IPS DF 4.7 (cell line): ENCODE data around the gene ALX4.

ENCODE experiments used
- DNase-seq: peaks from one replicate; pipeline ENCODE4 v3.0.0-alpha.2; 2013; ENCODE audit warnings: low spot score; ENCODE audit errors: extremely low read depth

ALX4 gene

DNA sequence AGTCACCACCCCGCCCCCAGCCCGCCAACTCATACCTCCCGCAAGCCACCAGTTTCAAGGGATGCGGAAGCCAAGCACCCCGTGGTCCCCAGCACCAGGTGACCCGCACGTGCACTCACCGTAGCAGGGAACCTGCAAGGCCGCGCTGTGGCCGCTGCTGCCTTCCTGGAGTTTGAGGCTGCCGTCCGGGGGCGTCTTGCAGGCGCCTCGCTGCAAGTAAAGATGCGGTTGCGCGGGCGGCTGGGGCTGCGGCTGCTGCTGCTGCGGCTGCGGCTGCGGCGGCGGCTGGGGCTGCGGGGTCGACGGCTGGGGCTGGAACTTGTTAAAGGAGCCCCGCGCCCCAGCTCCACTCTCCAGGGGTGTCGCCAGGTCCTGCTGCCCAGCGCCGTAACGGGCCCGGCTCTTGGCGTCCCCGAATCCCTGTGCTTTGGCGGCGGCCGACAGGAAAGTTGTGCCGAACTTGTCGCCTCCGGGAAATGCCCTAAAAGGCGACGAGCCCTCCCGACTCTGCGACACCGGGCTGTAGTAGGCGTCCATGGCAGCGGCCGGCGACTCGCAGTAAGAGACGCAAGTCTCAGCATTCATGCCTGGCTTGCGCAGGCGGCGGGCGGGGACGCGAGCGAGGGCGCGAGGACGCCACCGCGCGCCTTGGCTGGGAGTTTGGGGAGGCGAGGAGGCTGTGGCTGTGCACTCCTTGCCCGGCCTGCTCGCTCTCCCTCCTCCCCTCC is at the start of gene ALX4:
Gene ALX4 (minus strand): TSS at position 662 of the 728 bp plus-strand sequence. CDS start 77 bp downstream, at position 585.
- DNase-seq, result no peak

DNA sequence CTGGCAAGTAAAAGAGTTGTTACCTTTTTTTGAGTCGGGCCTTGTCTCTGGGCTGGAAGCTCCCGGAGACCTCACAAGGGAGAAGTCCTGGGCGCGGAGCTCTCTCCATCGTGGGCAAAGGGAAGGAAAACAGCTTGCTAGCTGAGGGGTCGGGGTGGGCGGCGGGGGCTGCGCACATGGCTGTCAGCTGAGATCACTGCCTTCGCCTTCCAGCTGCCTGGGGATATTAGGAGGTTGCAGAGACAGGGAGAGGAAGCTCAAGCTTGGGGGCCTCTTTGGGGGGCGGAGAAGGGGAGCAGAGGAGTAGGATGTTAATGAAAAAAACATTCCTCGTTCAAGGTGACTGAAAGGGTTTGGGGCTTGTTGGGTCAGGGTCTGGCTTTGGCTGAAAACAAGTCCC is 49.2 kb upstream of the ALX4 start:
- no peak for DNase-seq

DNA sequence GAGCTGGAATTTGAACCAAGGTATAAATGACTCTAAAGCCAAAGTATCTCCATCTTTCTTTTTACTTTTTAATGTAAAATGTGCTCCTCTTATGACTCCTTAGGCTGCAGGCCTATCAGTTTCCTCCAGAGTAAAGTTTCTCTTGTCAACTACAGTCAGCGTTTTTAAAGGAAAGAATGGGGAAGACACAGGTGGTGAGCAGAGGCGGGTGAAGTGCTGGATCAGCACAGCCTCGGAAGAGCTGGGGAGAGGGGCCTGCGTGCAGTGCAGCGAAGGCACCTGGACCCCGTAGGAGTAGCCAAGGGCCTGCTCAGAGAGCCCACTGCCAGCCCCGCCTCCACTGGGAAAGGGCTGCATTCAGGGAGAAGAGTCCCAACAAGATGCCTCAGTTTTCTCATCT is 48.8 kb upstream of the ALX4 start:
- no peak for DNase-seq

DNA sequence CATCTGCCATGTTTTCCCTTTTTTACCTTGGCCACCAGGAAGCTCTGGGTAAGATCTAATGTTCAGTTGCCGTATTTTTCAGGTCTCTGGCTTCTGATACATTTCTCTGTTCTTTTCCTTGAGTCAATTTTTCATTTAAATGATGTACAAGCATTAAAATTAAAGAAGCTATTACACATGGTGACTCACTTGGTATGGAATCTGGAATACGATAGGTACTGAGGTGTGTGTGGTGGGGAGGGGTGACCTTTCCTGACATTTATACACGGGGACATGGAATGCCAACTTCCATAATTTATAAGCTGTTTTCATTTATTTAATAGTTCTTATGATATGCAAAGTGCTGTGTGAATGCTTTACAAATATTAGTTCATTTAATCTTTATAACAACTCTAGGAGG is 47.8 kb upstream of the ALX4 start:
- DNase-seq, result no peak

DNA sequence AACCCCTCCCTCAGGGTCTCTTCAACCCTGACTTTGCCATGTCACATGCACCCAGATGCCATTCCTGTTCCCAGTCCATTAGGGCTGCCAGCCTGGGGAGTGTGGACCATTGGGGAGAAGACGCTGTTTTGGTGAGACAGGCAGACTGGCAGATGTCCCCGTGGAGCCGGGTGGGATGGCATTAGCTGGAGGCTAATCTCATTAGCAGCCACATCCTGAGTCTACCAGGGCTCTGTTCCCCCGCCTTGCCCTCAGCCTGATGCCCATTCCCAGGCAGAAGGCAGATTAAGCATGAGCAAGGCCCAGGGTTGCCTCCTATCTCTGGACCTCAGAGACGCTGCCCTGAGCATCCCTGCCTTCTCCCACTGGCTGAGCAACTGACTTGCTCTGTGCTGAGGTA is 46.4 kb upstream of the ALX4 start:
- DNase-seq, result no peak

DNA sequence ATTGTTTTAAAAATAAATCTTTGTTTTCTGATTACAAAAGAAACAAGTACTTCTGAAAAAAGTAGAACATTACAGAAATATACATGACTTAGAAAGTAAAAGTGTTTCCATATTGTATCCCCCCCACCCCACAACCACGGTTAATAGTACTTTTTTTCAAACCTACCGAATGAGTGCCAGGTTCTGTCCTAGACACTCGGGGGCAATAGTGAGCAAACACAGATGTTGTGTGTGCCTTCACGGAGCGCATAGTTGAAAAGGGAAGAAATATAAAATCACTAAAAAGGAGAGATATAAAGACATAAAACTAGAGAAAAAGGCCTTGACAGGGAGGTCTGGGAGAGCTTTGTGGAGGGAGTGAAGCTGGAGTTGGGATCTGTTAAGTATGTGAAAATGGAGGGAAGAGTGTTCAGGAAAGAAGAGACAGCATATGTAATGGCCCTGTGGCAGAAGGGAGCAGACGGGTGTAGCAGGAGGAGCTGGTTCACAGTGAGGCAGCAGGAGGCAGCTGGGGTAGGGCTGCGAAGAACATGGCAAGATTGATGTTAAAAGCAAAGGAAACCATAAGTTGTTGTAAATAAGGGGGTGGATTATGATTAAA is 42.1 kb upstream of the ALX4 start:
- DNase-seq, result no peak

DNA sequence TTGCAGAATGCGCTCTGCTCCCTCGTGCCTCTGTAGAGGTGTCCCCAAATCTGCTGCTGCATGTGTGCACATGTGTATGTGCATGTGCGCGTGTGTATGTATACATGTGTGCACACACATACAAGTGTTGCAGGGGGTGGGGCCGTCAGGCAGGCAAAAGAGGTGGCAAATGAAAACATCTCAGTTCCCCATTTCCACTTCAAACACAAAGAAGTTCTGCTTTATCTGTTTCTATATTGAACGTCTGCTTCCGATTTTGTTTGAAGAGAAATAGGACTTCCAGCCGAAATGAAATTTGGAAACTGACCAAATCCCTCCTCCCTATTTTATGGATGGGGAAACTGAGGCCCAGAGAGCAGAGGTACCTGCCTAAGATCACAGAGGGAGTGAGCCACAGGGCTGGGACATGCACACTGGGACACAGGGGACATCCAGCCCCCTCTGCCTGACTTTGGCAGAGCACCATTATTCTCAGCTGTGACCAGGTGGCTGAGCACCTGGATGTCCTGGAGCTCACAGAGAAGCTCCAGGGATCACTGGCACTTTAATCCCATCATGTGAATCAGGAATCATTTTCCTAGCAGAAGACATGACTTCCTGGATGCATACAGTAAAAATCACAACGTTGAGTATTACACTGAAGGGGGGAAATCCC is 41.2 kb upstream of the ALX4 start:
- no peak for DNase-seq

DNA sequence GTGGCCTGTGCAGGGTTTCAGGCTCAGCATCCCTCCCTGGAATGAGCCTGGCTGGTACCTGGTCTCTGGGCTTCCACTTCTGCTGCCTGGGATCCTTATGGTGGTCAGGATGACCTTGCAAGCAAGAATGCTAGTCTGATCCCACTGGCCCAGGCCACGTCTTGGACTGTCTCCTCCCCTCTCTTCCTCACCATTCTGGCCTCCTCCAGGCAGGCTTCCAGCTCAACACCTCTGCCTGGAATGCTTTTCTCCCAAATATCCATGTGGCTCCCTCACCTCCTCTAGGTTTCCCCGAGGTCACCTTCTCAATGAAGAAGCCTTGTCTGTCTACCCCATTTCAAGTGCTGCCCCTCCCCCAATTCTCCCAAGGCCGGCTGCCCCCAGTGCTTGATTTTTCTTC is 39.4 kb upstream of the ALX4 start:
- no peak for DNase-seq

DNA sequence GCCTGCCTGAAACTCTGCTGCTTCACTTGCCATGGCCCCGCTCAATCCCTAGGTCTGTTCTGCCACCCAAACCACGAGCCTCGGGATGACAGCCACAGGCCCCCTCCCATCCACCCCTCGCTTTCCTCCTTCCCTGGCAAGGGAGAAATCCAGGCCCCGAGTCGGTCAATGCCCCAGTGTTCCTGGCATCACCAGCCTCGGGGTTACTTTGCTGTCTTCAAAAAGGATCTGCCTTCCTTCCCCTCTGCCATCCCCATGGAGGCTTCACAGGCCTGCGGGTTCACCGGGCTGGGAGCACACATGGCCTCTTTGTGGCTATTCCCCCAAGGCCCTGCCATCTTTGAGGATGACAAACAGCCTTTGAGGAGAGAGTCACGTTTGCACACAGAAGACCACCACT is 38.8 kb upstream of the ALX4 start:
- DNase-seq, result no peak

DNA sequence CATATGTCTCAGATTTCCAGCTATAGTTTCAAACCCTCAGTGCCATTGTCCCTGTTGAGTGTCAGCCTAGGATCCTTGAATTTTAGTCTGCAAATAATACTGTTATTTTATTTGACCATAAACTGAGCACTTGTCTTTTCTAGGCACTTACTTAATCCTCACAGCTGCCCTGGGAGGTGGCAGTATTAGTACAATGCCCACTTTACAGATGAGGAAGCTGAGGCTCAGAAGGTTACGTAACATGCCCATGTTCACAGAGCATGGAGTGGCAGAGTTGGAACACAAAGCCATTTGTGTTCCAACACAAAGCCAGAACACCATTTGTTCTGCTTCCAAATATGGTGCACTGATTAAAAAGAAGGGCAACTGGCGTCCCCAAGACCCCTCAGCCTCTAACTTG is 38.2 kb upstream of the ALX4 start:
- no peak for DNase-seq

DNA sequence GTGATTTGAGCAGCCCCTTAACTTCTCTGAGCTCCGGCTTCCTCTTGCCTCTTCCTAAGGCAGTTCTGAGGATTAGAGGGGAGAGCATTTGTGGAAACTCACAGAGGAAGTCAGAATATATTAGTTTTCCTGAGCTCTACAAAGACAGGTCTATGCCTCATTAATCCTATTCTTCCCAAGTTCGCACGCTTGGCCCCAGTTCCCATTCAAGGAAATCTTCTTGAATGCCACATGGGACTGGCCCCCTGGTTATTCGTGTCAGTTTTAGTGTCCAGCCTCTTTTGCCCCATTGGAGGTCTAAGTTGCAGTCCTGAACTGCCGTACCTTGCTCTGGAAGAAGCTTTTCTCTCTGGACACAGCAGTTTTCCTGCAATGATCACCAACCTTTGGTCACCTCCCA is 37.6 kb upstream of the ALX4 start:
- DNase-seq, result no peak

DNA sequence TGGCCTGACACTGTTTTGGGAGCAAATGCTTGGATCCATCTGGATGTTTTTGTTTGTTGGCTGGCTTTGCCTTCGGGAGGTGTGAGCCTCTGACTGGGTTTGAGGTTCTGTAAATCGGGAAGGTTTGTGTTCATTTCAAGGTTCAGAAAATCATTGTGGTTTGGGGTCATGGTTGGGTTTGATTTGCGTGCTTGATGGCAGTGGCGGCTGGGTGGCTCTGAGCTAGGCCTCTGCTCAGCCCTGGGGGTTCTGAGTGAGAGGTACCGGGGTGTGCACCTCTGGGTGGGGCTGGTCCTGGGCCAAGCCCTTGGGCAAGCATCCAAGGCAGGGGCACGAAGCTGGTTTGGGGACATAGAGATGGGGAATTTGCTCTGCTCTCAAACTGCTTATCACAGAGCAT is 37.0 kb upstream of the ALX4 start:
- DNase-seq, result no peak

DNA sequence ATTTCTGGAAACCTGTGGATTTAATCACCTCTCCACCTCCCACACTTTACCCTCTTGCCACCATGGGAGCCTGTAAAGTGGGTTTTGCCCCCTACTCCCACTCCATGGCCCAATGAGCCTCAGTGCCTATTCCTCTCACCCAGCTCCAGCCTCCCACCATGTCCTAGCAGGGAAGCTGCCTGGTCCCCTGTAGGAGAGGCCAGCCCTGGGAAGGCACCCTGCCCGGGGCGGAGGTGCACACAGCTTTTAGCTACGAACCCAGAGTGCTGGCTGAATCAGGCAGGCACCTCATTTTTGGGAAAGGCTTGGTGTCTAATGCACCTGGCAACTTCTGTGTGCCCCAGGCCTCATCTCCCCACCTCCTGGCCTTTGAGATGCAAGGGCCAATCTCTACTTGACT is 35.8 kb upstream of the ALX4 start:
- DNase-seq, result no peak

DNA sequence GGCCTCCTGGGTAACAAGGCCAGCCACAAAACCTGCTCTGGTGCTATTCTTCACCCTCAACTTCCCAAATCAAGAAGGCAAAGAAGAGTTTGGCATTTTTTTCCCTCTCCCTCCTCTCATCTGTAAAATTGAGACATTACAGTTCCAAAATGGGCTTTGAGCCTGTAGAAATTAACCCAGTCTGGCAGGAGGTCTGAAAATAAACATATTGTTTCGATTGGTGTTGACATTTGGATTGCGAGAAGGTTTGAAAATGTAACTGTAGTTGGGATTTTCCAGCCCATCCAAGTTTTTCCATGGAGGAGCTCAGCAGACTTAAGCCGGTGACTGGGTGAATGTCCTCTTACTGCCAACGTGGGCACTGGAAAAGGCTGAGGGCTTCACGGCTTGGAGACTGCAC is 35.0 kb upstream of the ALX4 start:
- DNase-seq, result no peak

DNA sequence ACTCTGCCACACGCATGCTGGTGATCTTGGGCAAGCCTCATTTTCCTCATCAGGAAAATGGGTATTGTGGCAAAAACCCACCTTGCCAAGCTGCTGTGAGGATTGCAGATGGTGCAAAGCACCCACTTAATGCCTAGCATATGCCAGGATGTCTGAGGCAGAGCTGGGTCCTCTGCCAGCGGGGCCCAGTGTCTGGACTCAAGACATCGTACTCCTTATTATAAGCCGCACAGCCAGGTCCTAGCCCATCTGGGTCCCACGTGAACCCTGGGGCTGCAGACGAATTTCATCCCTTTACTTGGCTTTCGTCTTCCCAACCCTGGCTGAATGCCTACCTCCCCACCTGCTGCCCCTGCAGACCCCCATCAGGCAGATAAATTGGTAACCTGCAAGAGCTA is 34.5 kb upstream of the ALX4 start:
- DNase-seq, result no peak

DNA sequence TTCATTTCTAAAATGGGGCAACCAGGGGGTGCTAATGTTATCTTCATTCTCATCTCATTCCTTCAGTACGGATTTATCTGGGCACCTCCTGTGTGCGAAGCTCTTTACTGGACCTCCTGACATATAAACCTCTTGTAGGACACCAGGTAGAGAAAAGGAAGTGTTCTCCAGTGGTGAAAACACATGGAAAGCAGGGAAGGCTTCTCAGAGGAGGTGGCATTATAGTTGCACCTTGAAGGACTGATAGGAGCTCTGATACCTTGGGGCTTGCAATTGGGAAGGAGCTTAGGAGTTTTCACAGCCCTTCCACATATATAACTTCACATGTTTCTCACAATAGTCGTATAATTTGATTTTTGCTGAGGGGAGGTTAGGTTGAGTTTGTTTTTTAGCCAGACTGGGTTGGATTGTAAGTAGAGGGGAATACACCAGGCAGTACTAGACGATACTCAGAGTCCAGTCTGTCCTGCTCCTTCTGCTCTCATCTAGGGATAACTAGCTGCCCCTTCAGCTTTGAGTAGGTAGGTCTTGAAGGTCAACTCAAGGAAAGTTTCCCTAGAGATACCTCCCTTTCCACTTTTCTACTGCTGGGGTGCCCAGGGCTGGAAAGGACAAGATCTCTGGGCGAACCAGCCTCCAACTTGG is 34.0 kb upstream of the ALX4 start:
- DNase-seq, result no peak

DNA sequence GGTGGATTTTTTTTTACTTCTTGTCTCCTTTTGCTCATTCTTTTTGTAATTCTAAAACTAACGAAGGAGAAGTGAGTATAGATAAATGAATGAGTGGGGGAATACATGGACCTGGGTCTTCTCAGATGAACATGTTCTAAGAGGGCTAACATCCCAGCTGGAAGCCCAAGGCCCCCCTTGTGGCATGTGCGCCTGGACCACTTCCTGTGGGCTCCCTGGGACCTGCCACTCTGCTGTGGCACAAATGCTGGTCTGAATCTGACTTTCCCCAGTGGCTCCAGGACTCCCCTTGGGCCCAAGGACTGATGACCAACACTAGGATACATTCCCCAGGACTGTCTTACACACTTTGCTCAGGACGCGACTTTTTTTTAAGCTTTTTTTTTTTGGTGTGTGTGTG is 32.7 kb upstream of the ALX4 start:
- DNase-seq, result no peak

DNA sequence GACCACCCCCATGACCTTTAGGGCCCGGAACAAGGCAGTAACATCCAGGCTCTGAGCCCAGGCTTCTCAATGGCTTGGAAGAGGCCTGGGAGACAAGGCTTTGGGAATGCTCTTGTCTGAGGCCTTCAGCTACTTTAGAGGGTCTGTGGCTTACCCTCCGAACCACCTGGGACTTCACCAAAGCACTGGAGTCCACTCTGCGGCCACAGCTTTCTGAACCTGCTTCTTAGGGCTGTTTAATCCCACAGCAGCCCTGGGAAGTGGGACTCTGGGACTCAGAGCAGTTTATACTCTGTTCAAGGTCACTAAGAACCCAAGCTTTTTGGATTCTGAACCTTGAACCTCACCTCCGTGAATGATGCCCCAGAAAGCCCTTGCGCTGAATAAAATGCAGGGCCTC is 30.7 kb upstream of the ALX4 start:
- no peak for DNase-seq

DNA sequence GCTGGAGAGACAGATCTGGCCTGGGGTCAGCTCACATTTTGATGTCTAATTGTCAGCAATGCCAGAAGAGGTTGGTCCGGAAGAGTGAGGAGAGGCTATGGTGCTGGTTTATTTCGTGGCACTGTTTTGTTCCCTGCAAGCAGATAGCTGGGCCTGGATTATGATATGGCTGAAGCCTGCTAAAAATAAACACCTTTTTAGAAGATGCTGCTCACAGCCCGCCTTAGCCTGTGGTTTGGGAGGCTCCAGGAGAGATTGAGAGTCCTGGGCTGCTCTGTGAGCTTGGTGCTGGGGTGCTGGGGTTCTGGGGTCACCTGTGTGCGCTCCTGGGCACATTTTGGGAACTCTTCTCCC is 29.6 kb upstream of the ALX4 start:
- no peak for DNase-seq

DNA sequence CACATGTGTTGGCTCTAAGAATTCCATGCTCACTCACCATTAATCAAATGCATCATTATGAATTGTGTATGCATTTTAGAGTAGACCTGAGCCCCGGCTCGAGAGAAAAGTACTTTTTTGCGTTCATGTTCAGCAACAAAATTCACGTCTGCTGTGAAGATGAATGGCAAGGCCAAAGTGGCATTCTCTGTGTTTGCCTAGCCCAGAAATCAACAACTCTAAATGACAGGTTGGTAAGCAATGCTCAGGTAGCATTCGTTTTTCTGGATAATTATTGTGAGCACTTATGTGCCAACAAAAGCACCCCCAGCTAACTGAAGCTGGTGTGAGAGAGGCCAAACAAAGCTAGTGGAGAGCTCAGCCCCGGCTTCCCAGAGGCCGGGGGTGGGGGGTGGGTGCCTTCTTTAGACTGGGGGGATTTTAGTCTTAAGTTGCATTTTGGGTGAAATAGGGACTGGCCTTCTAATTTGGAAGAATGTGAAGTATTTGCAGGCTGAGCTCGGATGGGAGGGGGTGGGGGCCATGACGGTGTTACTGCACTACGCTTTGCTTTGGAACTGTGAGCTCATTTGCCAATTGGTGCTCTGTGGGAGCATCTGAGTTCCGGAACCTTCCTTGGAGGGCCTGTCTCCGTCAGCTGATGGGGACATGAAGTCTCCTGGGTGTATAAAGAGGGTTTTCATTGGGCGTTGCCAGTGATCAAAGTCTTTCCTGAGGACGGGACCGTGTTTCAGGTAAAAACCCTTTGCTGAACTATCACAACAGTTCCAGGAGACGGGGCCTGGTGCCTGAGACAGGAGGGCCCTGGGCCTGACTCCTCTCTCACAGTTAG is 29.0 kb upstream of the ALX4 start:
- no peak for DNase-seq

DNA sequence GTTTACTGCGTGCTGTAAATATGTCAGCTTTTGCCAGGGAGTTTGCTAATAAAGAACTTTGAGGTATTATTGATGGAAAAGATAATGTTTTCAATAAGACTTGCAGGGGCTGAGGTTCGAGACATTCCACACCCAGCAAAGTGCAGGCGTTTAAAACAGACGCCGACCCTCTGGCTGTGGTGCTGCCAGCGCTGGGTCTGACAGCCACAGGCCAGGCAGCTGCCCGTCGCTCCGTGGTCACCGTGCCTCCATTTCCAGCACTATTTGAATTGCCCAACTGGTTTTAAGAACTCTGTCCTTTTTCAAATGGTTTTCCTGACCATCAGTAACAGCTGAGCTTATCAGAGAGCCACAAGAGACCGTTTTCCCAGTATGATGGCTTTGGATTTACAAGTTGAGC is 28.1 kb upstream of the ALX4 start:
- no peak for DNase-seq

DNA sequence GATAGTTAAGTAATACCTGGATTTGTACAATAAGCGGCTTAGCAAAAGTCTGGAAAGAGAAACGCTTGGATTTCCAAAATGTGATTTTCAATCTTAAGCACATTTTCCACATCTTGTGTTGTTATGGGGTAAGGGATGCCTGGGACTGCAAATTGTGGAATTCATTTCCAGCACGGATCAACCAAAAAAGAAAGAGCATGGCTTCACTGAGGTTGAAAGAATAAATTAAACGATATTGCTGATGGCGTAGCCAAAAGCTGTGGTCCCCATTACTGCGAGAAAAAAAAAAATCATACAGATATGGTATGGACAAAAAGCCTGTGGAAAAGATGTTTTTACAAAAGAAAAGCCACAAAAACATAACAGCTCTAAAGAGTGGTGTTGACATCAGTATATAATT is 26.0 kb upstream of the ALX4 start:
- no peak for DNase-seq
